ENCODE results near the gene CTSH. TPM values are rescaled to one million over a fixed set of nuclear protein-coding genes. Genes with fewer than 3 reads are reported as not detected.

CTSH gene
- total RNA-seq, 1 experiment from 2014 or later: 14.4 TPM

DNA sequence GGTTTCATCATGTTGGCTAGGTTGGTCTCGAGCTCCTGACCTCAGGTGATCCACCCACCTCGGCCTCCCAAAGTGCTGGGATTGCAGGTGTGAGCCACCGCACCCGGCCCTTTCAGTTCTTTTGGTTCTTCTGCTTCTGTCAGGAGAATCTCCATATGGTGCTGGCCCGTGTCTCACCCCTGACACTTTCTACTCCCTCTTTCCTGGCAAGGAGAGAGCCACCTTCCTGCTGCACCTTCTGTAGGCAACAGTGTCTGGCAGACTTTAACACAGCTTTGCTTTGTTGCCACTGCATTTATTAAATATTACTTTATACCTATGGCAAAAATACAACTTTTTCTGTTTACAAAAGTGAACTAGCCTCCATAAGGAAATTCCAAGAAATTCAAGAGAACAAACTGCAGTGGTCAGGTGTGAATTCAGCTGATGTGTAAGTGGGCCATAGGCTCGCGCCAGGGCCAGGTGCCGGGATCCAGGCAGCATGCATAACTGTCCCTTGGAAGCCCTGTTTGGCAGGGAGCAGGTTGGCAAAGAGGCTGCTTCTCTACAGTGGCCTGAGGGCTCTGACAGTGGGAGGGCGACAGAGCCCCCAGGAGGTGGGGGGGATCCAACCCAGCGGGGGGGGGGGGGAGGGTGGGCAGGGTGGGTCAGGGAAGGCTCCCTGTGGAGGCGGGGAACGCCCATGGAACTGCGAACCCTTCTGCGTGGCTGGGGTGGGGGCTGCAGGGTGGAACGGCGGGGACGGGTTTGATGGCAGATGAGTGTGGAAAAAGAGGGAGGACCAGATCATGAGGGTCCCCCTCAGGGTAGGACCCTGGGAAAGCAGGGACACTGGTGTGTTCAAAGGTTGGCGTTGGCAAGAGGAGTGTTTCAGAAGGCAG lies 21.1 kb downstream of the CTSH start:
- TF ChIP-seq CTCF (IDR thresholded peaks at IDR 0.05; ENCODE audit: unreplicated experiment): no peak
- Mint-ChIP-seq H3K36me3 (ENCODE audit: insufficient read depth, unreplicated experiment) (peaks cover 62% of the 10 kb centered on the region), H3K9me3 (ENCODE audit: unreplicated experiment) (no peaks in the 10 kb centered on the region), H3K27me3 (ENCODE audit: insufficient read depth, unreplicated experiment) (no peaks in the 10 kb centered on the region), H3K4me1 (ENCODE audit: insufficient read depth, unreplicated experiment) (peaks cover 5% of the 10 kb centered on the region), H3K27ac (ENCODE audit: low read depth, unreplicated experiment) (no peak overlapping the region), H3K4me3 (ENCODE audit: unreplicated experiment) (no peak overlapping the region)
- ChIA-PET POLR2A (interaction anchor here (1.0 kb wide), 1 partner anchor 32 kb away, joined by 6 read pairs; no protein-coding TSS in a partner anchor), CTCF (interaction anchor here (0.6 to 2.8 kb wide), 5 partner anchors 10 to 104 kb away, joined by 3 to 9 read pairs (median 4); no protein-coding TSS in a partner anchor)
- BruUV-seq (replicated peaks): no TSS peak
- DNase-seq (ENCODE audit: unreplicated experiment): no peak
- intact Hi-C loops (cut with micrococcal nuclease): no loop called here

GRCh38 chr15:78923015-78923414 lies 21.8 kb downstream of the CTSH start:
- H3K27ac Mint-ChIP-seq (ENCODE audit: low read depth, unreplicated experiment): no peak overlapping the region
- TF ChIP-seq CTCF (IDR thresholded peaks at IDR 0.05; ENCODE audit: unreplicated experiment): no peak
- no TSS peak for BruUV-seq (replicated peaks)
- intact Hi-C loops (cut with micrococcal nuclease): no loop called here
- CTCF ChIA-PET: interaction anchor here (0.6 to 1.7 kb wide), 4 partner anchors 13 to 764 kb away, joined by 3 to 5 read pairs (median 4); no protein-coding TSS in a partner anchor
- DNase-seq (ENCODE audit: unreplicated experiment): no peak
- no peaks in the 10 kb centered on the region for H3K27me3 Mint-ChIP-seq (ENCODE audit: insufficient read depth, unreplicated experiment)
- peaks cover 64% of the 10 kb centered on the region for H3K36me3 Mint-ChIP-seq (ENCODE audit: insufficient read depth, unreplicated experiment)
- no peak overlapping the region for H3K4me3 Mint-ChIP-seq (ENCODE audit: unreplicated experiment)
- no peaks in the 10 kb centered on the region for H3K9me3 Mint-ChIP-seq (ENCODE audit: unreplicated experiment)
- peaks cover 5% of the 10 kb centered on the region for H3K4me1 Mint-ChIP-seq (ENCODE audit: insufficient read depth, unreplicated experiment)
- POLR2A ChIA-PET: no interaction called here

DNA sequence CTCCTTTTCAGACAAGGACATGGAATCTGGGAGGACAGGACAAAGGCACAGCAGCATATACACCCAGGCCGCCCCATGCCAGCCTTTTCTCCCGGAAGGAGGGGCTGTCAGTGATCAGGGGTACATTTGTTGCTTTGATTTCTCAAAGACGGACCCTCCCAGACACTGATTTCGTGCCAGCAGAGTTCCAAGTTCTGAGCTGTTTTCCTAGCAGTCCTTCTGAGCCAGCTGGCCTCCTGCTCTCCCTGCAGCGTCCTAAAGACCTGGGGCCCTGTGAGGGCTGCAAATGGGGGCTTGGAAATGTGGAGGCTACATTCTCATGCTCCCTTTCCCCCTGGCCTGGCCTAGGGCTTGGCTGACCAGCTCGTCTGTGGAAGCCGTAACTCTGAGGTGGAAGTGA lies 22.3 kb downstream of the CTSH start:
- peaks cover 64% of the 10 kb centered on the region for H3K36me3 Mint-ChIP-seq (ENCODE audit: insufficient read depth, unreplicated experiment)
- H3K4me3 Mint-ChIP-seq (ENCODE audit: unreplicated experiment): no peak overlapping the region
- H3K9me3 Mint-ChIP-seq (ENCODE audit: unreplicated experiment): no peaks in the 10 kb centered on the region
- H3K27ac Mint-ChIP-seq (ENCODE audit: low read depth, unreplicated experiment): no peak overlapping the region
- H3K4me1 Mint-ChIP-seq (ENCODE audit: insufficient read depth, unreplicated experiment): peaks cover 5% of the 10 kb centered on the region
- intact Hi-C loops (cut with micrococcal nuclease): no loop called here
- no peak for TF ChIP-seq CTCF (IDR thresholded peaks at IDR 0.05; ENCODE audit: unreplicated experiment)
- no TSS peak for BruUV-seq (replicated peaks)
- DNase-seq (ENCODE audit: unreplicated experiment): no peak
- ChIA-PET CTCF (interaction anchor here (0.6 to 1.7 kb wide), 7 partner anchors 10 to 1087 kb away, joined by 3 to 7 read pairs (median 4); no protein-coding TSS in a partner anchor), POLR2A (no interaction called here)
- no peaks in the 10 kb centered on the region for H3K27me3 Mint-ChIP-seq (ENCODE audit: insufficient read depth, unreplicated experiment)

DNA sequence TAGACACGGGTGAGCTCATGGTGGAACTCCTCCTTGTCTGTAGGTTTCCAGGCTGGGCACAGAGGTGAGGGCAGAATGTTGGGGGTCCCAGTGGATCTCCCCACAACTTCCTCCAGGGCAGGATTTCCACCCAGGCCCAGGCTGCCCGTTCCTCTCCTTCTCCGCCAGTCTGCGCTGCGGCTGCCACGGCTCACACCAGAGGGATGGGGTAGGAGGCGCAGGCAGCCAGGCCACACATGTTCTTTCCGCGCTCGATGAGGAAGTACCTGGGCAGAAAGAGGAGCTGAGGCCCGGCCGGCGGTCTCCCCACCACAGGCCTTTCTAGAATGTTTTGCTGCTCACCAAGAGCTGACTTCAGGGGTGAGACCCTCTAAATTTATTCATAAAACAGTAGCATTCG lies 22.9 kb downstream of the CTSH start:
- Mint-ChIP-seq H3K9me3 (ENCODE audit: unreplicated experiment) (no peaks in the 10 kb centered on the region), H3K36me3 (ENCODE audit: insufficient read depth, unreplicated experiment) (peaks cover 65% of the 10 kb centered on the region), H3K4me1 (ENCODE audit: insufficient read depth, unreplicated experiment) (peaks cover 4% of the 10 kb centered on the region), H3K27me3 (ENCODE audit: insufficient read depth, unreplicated experiment) (no peaks in the 10 kb centered on the region), H3K4me3 (ENCODE audit: unreplicated experiment) (no peak overlapping the region), H3K27ac (ENCODE audit: low read depth, unreplicated experiment) (no peak overlapping the region)
- CTCF ChIA-PET: interaction anchor here (0.6 to 1.5 kb wide), 8 partner anchors 10 to 1086 kb away, joined by 3 to 7 read pairs (median 4); no protein-coding TSS in a partner anchor
- POLR2A ChIA-PET: no interaction called here
- intact Hi-C loops (cut with micrococcal nuclease): no loop called here
- BruUV-seq (replicated peaks): no TSS peak
- no peak for TF ChIP-seq CTCF (IDR thresholded peaks at IDR 0.05; ENCODE audit: unreplicated experiment)
- no peak for DNase-seq (ENCODE audit: unreplicated experiment)

Data from MCF 10A (cell line).